Measurements from ENCODE around the gene MAPK7. TPM values are rescaled to one million over a fixed set of nuclear protein-coding genes. Genes with fewer than 3 reads are reported as not detected.
"Not testable (repeated sequence)": the region's sequence is repeated elsewhere in the genome, so short reads cannot be mapped to it uniquely, and the experiment has no call there.

The MAPK7 gene
- total RNA-seq, 1 donor from 2014 or later, result 25.1 TPM

- Mint-ChIP-seq H3K27me3 (ENCODE audit: low read depth, unreplicated experiment) (no peaks in the 10 kb centered on the region), H3K36me3 (ENCODE audit: low read depth, unreplicated experiment) (peaks cover 2% of the 10 kb centered on the region), H3K4me3 (ENCODE audit: unreplicated experiment) (peak overlapping the region; percentile 4), H3K27ac (ENCODE audit: unreplicated experiment) (peak overlapping the region; percentile 67), H3K9me3 (ENCODE audit: unreplicated experiment) (no peaks in the 10 kb centered on the region), H3K4me1 (ENCODE audit: low read depth, unreplicated experiment) (peaks cover 9% of the 10 kb centered on the region)
- Histone ChIP-seq H3K4me2 (ENCODE audit: low read length) (peak overlapping the region; percentile 64), H3K4me3 (ENCODE audit: insufficient read depth, low read depth, low read length) (no peak overlapping the region), H3K4me1 (ENCODE audit: insufficient read depth, low read length) (peaks cover 25% of the 10 kb centered on the region), H3K9me3 (ENCODE audit: insufficient read depth, low read depth, low read length) (no peaks in the 10 kb centered on the region), H3K79me2 (ENCODE audit: insufficient read depth, low read length) (no peaks in the 10 kb centered on the region), H3K27me3 (ENCODE audit: insufficient read depth, low read length) (no peaks in the 10 kb centered on the region), H2AFZ (ENCODE audit: low read depth, low read length) (no peak overlapping the region), H3K9ac (ENCODE audit: low read length) (peak overlapping the region; percentile 65), H4K20me1 (ENCODE audit: insufficient read depth, low read length) (no peaks in the 10 kb centered on the region), H3K27ac (ENCODE audit: low read depth, low read length) (peak overlapping the region; percentile 77), H3K36me3 (ENCODE audit: insufficient read depth, low read length) (no peaks in the 10 kb centered on the region)
- TF ChIP-seq CTCF (IDR thresholded peaks at IDR 0.05; ENCODE audit: insufficient read depth, low read depth, low read length) (no peak), EZH2 (IDR thresholded peaks at IDR 0.05; ENCODE audit: insufficient read depth, low read length) (no peak)
- no peak for FAIRE-seq
- no peak for DNase-seq (ENCODE audit: low read depth)
These were observed 30.8 kb upstream of the MAPK7 start for GRCh38 chr17:19347323-19348080.

DNA sequence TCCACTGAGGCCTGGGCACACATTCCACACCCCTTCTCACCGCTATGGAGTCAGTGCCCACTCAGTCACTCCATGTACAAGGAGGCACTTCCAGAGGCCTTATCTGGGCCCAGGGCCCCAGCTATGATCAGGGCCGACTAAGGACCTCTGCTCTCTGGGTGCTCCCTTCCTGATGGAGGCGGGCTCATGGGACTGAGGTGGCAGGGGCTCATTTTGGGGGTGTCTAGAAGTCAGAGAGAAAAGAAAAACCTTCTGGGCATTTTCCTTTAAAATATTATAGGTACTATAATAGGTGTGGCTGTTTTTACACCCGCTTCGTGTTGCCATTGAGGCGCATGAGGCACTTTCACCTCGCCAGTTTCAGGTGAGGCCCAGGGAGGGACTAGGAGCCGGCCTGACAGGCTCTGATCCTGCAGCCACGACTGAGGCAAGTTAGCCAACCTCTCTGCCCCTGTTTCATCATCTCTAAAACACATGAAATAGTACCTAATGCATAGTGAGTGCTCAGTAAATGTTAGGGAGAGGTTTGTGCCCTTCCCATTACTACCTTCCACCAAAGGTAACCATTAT lies 30.1 kb upstream of the MAPK7 start:
- H3K4me3 Mint-ChIP-seq (ENCODE audit: unreplicated experiment), result no peak overlapping the region
- Histone ChIP-seq H3K4me1 (ENCODE audit: insufficient read depth, low read length) (peaks cover 25% of the 10 kb centered on the region), H3K79me2 (ENCODE audit: insufficient read depth, low read length) (no peaks in the 10 kb centered on the region), H3K9ac (ENCODE audit: low read length) (no peak overlapping the region), H4K20me1 (ENCODE audit: insufficient read depth, low read length) (no peaks in the 10 kb centered on the region), H3K36me3 (ENCODE audit: insufficient read depth, low read length) (no peaks in the 10 kb centered on the region), H3K27me3 (ENCODE audit: insufficient read depth, low read length) (no peaks in the 10 kb centered on the region), H3K9me3 (ENCODE audit: insufficient read depth, low read depth, low read length) (no peaks in the 10 kb centered on the region), H3K4me3 (ENCODE audit: insufficient read depth, low read depth, low read length) (no peak overlapping the region), H3K27ac (ENCODE audit: low read depth, low read length) (no peak overlapping the region), H3K4me2 (ENCODE audit: low read length) (no peak overlapping the region), H2AFZ (ENCODE audit: low read depth, low read length) (no peak overlapping the region)
- FAIRE-seq (no peak), DNase-seq (ENCODE audit: low read depth) (no peak)
- H3K4me1 Mint-ChIP-seq (ENCODE audit: low read depth, unreplicated experiment), result peaks cover 9% of the 10 kb centered on the region
- no peak overlapping the region for H3K27ac Mint-ChIP-seq (ENCODE audit: unreplicated experiment)
- no peaks in the 10 kb centered on the region for H3K27me3 Mint-ChIP-seq (ENCODE audit: low read depth, unreplicated experiment)
- H3K9me3 Mint-ChIP-seq (ENCODE audit: unreplicated experiment), result no peaks in the 10 kb centered on the region
- H3K36me3 Mint-ChIP-seq (ENCODE audit: low read depth, unreplicated experiment), result peaks cover 2% of the 10 kb centered on the region
- TF ChIP-seq EZH2 (IDR thresholded peaks at IDR 0.05; ENCODE audit: insufficient read depth, low read length) (no peak), CTCF (IDR thresholded peaks at IDR 0.05; ENCODE audit: insufficient read depth, low read depth, low read length) (no peak)

GRCh38 chr17:19348806-19349205 lies 29.5 kb upstream of the MAPK7 start:
- FAIRE-seq, result no peak
- Mint-ChIP-seq H3K36me3 (ENCODE audit: low read depth, unreplicated experiment) (peaks cover 2% of the 10 kb centered on the region), H3K9me3 (ENCODE audit: unreplicated experiment) (no peaks in the 10 kb centered on the region), H3K27me3 (ENCODE audit: low read depth, unreplicated experiment) (no peaks in the 10 kb centered on the region), H3K4me3 (ENCODE audit: unreplicated experiment) (no peak overlapping the region), H3K27ac (ENCODE audit: unreplicated experiment) (no peak overlapping the region), H3K4me1 (ENCODE audit: low read depth, unreplicated experiment) (peaks cover 9% of the 10 kb centered on the region)
- no peak overlapping the region for H2AFZ ChIP-seq (ENCODE audit: low read depth, low read length)
- H3K4me1 ChIP-seq (ENCODE audit: insufficient read depth, low read length), result peaks cover 25% of the 10 kb centered on the region
- H3K27ac ChIP-seq (ENCODE audit: low read depth, low read length), result no peak overlapping the region
- no peaks in the 10 kb centered on the region for H3K36me3 ChIP-seq (ENCODE audit: insufficient read depth, low read length)
- H3K9ac ChIP-seq (ENCODE audit: low read length), result no peak overlapping the region
- H3K4me2 ChIP-seq (ENCODE audit: low read length), result no peak overlapping the region
- TF ChIP-seq CTCF (IDR thresholded peaks at IDR 0.05; ENCODE audit: insufficient read depth, low read depth, low read length), result no peak
- no peak for TF ChIP-seq EZH2 (IDR thresholded peaks at IDR 0.05; ENCODE audit: insufficient read depth, low read length)
- H4K20me1 ChIP-seq (ENCODE audit: insufficient read depth, low read length), result no peaks in the 10 kb centered on the region
- no peaks in the 10 kb centered on the region for H3K79me2 ChIP-seq (ENCODE audit: insufficient read depth, low read length)
- no peaks in the 10 kb centered on the region for H3K27me3 ChIP-seq (ENCODE audit: insufficient read depth, low read length)
- H3K9me3 ChIP-seq (ENCODE audit: insufficient read depth, low read depth, low read length), result no peaks in the 10 kb centered on the region
- DNase-seq (ENCODE audit: low read depth), result no peak
- H3K4me3 ChIP-seq (ENCODE audit: insufficient read depth, low read depth, low read length), result no peak overlapping the region

DNA sequence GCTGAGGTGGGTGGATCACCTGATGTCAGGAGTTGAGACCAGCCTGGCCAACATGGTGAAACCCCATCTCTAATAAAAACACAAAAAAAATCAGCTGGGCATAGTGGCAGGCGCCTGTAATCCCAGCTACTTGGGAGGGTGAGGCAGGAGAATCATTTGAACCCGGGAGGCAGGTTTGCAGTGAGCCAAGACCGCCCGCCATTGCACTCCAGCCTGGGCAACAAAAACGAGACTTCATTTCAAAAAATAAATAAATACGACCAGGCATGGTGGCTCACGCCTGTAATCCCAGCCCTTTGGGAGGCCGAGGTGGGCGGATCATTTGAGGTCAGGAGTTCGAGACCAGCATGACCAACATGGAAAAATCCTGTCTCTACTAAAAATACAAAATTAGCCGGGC lies 24.9 kb upstream of the MAPK7 start:
- not testable (repeated sequence) for H3K4me1 Mint-ChIP-seq (ENCODE audit: low read depth, unreplicated experiment); H3K36me3 ChIP-seq (ENCODE audit: insufficient read depth, low read length); FAIRE-seq; H3K27me3 Mint-ChIP-seq (ENCODE audit: low read depth, unreplicated experiment); H3K27ac ChIP-seq (ENCODE audit: low read depth, low read length); H3K4me1 ChIP-seq (ENCODE audit: insufficient read depth, low read length); H3K27me3 ChIP-seq (ENCODE audit: insufficient read depth, low read length); DNase-seq (ENCODE audit: low read depth); H3K79me2 ChIP-seq (ENCODE audit: insufficient read depth, low read length); H2AFZ ChIP-seq (ENCODE audit: low read depth, low read length); H3K36me3 Mint-ChIP-seq (ENCODE audit: low read depth, unreplicated experiment); H4K20me1 ChIP-seq (ENCODE audit: insufficient read depth, low read length); H3K9ac ChIP-seq (ENCODE audit: low read length); H3K9me3 ChIP-seq (ENCODE audit: insufficient read depth, low read depth, low read length); H3K9me3 Mint-ChIP-seq (ENCODE audit: unreplicated experiment); H3K4me2 ChIP-seq (ENCODE audit: low read length); H3K27ac Mint-ChIP-seq (ENCODE audit: unreplicated experiment); H3K4me3 Mint-ChIP-seq (ENCODE audit: unreplicated experiment); H3K4me3 ChIP-seq (ENCODE audit: insufficient read depth, low read depth, low read length)
